SH-SY5Y (cell line): ENCODE measurements around the gene P2RX6.

Experiments
- GATA2 ChIP-seq: IDR thresholded peaks from 2 replicates; pipeline ENCODE4 v1.6.1; 2011; ENCODE audit warnings: mild to moderate bottlenecking, low read depth, low read length
- GATA3 ChIP-seq: IDR thresholded peaks from 2 replicates; pipeline ENCODE4 v1.6.1; 2011; ENCODE audit warnings: low read depth, mild to moderate bottlenecking, low read length, moderate library complexity

The P2RX6 gene

DNA sequence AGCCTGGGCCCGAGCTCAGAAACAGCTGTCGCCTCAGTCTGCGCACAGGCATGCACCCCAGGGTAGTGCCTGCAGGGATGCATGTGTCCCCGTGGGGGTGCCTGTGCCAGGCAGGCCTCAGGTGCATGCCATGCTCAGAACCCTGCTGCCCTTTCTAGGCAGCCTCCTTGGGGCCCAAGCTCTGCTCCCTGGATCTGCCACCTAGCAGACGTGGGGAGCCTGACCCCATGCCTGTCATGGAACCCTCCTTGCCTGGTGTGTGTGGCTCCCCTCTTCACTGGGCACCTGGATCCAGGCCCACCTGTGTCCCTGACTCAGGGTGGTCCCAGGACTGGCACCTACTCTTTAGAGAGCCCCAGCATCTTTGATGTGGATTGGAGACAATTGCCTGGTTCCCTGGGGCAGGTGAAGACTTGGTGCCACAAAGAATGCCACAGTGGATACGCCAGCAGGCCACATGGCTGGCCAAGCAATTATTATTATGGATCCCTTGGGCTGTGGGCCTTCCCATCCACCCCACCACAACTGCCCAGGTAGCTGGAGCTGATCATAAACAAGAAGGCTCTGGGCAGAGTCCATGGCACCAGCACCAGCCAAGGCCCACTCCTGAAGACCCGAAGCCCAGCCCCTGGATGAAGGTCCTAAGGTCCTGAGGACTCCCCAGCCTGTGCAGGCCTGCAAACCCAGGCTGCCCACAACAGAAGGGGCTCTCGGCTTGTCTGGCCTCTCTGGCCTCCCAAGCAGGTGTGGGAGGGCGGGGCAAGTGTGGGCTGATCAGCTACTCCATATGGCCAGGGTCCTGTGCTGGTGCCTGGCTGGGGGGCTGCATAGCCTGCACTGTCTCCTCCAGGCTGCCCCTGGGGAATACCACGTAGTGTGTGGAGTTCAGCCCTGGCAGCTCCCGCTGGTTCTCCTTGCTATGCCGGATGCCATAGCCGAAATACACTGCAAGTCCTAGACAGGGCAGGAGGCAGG, 13.6 kb downstream of the P2RX6 start:
- TF ChIP-seq GATA2 (no peak), GATA3 (no peak)

DNA sequence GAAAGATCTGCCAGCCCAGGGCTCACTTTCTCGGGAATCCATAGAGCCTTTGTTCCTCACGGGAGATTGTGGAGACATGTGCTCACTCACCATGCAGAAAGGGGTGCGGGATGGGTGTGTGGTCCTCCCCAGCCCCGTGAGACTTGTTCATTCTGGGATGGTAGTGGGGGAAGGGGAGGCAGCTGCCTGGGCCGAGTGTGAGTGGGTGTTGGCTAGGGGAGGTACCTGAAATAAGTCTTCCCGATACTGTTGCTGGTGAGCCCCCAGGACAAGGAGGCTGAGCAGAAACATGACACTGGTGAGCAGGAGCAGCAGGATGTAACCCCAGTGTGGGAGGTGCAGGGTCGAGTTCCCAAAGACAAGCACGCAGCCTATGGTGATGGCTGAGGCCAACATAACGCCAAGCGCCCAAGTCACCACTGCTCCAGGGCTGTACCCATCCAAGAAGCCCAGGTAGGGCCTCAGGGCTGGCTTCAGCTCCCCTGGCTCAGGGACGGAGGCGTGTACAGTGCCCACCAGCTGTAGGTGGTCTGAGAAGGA, 14.6 kb downstream of the P2RX6 start:
- TF ChIP-seq GATA2 (no peak), GATA3 (no peak)

DNA sequence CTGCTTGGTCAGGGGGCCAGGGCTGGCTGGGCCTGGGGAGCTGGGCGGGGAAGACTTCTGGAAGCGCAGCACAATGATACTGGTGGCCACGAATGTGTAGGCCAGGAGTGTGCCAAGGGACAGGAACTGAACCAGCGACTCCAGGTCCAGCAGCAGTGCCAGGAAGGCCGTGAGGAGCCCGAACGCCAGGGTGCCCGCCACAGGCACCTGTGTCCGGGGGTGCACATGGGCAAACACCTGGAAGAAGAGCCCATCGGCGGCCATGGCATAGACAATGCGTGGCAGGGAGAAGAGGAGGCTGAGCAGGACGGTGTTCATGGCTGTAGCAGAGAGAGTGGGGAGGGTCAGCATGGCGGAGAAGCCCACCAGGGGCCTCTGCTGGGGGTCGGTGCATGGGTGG, 15.1 kb downstream of the P2RX6 start:
- no peak for TF ChIP-seq GATA3
- no peak for TF ChIP-seq GATA2

GRCh38 chr22:21030621-21031544, 15.9 kb downstream of the P2RX6 start:
- TF ChIP-seq GATA2: no peak
- TF ChIP-seq GATA3: no peak

DNA sequence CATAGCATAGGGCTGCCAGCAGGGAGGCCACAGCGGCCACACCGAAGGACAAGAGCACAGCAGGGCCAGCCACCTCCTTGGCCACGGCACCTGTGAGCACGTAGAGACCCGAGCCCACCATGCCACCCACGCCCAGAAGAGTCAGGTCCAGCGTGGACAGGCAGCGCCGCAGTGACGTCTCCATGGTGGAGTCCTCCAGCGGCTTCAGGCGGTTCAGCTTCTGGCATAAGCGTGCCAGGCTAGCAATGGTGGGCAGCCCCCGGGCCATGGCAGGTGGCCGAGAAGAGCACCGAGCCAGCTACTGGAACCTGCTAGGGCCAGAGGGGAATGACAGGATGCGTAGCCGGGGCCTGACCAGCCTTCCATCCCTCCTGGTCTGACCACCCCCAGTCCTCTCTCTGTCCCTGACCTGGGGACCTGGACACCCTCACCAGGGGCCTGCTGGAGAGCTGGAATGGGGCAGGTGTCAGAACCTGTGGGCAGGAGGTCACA, 16.6 kb downstream of the P2RX6 start:
- TF ChIP-seq GATA2 (no peak), GATA3 (no peak)

DNA sequence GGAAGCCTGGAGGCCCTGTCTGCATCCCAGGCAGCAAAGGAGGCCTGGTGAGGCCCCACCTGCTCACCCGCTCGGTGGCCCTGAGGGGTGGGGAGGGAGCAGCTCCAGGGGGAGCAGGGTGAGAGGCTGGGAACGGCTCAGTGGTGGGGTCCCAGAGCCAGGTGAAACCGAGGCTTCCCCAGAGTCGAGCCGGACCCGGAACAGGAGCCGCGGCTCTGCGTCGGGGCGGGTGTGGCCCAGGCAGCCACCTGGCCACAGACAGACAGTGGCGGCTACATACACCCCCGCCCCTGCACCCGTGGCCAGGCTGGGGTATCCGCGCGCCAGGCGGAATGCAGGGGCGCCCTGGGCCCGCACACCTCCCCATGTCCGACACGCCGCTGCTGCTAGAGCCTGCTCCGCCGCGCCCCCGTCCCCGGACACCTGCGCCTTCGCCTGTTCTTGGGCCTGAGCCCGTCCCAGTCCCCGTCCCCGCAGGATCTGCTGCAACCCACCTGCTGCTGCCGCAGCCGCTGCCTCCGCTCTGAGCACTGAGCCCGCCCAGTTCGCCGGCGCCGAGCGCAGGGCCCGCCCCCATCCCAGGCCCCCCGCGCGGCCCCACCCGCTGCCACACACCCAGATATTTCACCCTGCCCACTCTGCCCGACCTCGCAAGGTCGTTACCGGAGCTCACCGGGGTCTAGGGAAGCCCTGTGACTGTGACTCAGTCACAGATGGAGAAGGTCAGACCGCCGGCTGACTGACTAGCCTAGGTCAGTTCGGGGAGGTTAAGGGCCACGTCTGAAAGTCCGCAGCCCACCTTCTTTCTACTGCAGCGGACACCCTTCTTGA, 17.3 kb downstream of the P2RX6 start, which contains the start of gene SLC7A4:
Gene SLC7A4, minus strand, starts transcription at position 525 of the 831 bp plus-strand sequence. CDS start 749 bp downstream, outside the sequence.
- TF ChIP-seq GATA3: no peak
- TF ChIP-seq GATA2: no peak

DNA sequence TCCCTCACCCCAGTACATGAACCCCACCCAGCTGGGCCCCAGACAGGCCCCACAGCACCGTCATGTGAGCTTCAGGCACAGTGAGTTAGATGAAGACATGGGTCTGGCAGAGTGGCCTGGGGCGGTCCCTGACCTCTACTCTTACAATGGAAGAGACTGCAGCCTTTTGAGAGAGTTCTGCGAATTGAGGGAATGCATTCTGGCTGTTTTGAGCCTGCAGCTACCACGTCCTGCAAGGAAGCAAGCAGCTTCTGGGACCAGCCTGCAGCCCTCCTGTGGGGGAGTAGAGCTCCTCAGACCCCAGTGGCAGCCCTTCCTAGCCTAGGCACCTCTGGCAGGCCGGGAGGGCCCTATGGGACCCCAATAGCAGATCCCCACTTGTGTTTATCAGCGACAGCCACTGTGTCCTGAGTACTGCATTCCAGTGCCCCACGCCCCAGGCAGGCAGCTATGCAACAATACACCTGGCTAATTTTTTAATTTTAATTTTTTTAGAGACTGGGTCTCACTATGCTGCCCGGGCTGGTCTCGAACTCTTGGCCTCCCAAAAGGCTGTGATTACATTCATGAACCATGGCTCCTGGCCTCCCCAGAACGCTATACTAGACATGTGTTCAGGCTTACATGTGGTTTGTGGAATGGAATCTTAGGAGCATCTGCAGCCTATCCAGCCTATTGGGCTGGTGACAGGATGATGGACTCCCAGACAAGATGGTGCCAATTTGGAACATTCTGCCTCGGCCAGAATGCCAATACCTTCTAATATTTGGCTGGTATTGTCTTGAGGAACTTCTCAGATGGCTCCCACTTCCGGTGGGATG, 18.1 kb downstream of the P2RX6 start:
- no peak for TF ChIP-seq GATA2
- TF ChIP-seq GATA3: no peak

DNA sequence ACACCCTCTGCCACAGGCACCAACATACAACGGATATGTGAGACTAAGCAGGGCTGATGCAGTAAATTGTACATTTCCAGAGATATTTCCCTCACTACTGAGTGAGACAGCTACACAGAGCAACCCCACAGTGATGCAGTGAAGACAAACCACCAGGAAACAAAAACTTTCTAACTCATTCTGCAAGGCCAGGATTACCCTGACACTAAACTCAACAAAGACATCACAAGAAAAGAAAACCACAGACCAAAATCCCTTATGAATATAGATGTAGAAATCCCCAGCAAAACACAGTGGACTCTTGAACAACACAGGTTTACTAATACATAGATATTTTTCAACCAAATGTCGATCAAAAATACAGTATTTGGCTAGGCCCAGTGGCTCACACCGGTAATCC, 18.9 kb downstream of the P2RX6 start:
- no peak for TF ChIP-seq GATA3
- no peak for TF ChIP-seq GATA2

GRCh38 chr22:21034989-21035388, 20.0 kb downstream of the P2RX6 start:
- TF ChIP-seq GATA3: no peak
- TF ChIP-seq GATA2: no peak

DNA sequence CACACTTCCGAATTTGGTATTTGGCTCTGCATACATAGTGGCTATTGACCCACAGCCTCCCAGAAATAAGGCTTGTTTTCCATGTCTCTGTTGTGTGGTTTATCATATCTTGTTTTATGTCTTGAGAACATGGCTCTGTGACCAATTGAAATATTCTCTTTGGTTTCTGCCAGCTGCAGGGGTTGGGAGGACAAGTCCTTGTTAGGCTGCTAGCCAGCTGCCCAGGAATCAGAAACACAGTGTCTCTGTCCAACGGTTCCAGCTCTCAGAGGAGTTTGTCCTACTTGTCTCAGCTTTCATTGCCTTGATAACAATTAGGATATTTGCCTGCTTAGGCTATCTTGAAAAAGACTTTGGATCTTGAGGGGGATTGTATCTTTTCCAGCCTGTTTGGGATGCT, 23.4 kb downstream of the P2RX6 start:
- TF ChIP-seq GATA3 (no peak), GATA2 (no peak)

DNA sequence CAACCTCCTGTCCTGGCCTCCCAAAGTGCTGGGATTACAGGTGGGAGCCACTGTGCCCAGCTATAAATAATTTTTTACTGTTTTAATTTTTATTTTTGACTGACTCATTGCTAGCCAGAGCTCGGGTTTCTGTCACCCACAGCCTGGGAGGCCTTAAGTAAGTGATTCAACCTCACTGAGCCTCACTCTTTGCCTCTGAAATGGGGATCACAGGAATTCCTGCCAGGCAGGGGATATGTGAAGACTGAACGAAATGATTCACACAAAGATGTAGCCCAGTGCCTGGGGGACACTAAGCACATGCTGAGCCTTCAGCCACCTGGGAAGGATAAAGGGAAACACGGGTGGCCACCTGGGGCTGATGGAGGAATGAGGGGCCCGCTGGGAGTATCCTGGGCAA, 27.0 kb downstream of the P2RX6 start:
- no peak for TF ChIP-seq GATA2
- TF ChIP-seq GATA3: no peak

DNA sequence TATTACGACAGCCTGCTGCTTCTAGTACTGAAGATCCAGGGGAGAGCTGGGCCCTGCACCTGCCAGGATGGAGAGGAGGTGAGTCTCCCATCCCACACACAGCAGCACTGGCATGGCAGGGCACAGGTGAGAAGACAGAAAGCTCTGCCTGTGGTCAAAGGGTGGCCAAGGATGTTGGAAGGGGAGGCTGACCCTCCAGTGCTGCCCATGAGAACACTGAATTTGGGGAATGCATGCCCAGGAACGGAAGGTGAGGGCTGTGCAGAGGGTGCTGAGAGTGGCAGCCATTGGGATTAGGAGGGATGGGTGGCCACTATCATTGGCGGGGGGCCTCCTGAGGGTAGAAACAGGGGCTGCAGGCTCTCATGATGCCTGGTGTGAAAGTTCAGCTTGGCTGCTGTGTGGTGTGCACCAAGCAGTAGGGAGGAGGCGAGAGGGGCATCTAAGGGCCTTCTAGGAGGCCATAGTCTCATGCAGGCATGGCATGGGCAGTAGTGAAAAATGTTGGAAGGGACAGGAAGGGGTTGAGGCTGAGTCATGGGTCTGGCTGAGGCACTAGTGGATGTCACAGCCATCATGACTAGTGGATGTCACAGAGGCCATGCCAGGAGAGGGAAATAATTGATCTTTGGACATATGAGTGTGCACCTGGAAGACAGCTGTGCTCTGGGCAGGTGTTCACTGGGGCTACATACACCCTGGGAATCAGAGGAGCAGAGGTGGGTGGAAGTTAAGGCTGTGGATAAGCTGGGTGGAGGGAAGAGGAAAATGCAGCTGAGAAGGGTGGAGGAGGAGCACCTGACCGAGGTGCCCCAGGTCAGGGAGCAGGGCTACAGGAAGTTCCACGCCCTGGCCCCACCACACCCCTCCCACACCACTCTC, 28.3 kb downstream of the P2RX6 start:
- TF ChIP-seq GATA2 (no peak), GATA3 (no peak)
